ENCODE results near the gene RRP1. TPM values are rescaled to one million over a fixed set of nuclear protein-coding genes. Genes with fewer than 3 reads are reported as not detected.

RRP1 gene
- total and polyA plus RNA-seq, 9 of the 15 experiments (the other 6 are each of a cell fraction or from before 2014, with no cell fraction given): 0.89 to 105 (median 51.6) TPM

- TF ChIP-seq AFF4 (CRISPR knock-in tag; IDR thresholded peaks at IDR 0.05): no peak
- TF ChIP-seq ELF4 (CRISPR knock-in tag; IDR thresholded peaks at IDR 0.05): no peak
- no peak for TF ChIP-seq RCOR1 (IDR thresholded peaks at IDR 0.05; ENCODE audit: borderline replicate concordance in 1 of 2, low read depth in 2 of 2, low read length in 2 of 2)
- TF ChIP-seq MCM7 (IDR thresholded peaks at IDR 0.05): no peak
These were observed 37.2 kb downstream of the RRP1 start (continued) for GRCh38 chr21:43826623-43826974.

- ATAC-seq: peak; percentile 7
- TF ChIP-seq RAD21 (CRISPR knock-in tag; conservative IDR thresholded peaks at IDR 0.05 in 1 of 2, IDR thresholded peaks at IDR 0.05 in 1 of 2) (no peak), ZNF253 (CRISPR knock-in tag; conservative IDR thresholded peaks at IDR 0.05) (no peak), KDM1A (IDR thresholded peaks at IDR 0.05) (peak; percentile 48 to 56; a peak in 1 of 4 replicates), ZNF212 (CRISPR knock-in tag; IDR thresholded peaks at IDR 0.05) (no peak), ZNF134 (CRISPR knock-in tag; conservative IDR thresholded peaks at IDR 0.05) (no peak), JUND (IDR thresholded peaks at IDR 0.05; ENCODE audit: borderline replicate concordance, low read depth, low read length) (peak; percentile 80), JUND (tag; IDR thresholded peaks at IDR 0.05; ENCODE audit: borderline replicate concordance, low read depth, low read length) (peak; percentile 70; the same call in 1 of the 3 replicates), CREBBP (IDR thresholded peaks at IDR 0.05; ENCODE audit: low read depth, low read length) (no peak), CREM (IDR thresholded peaks at IDR 0.05; ENCODE audit: low read depth) (peak; percentile 48), POLR2G (IDR thresholded peaks at IDR 0.05; ENCODE audit: low read depth, low read length) (peak; percentile 50; the same call in 1 of the 2 replicates)
These were observed 37.7 kb downstream of the RRP1 start for GRCh38 chr21:43827015-43827611.

More at GRCh38 chr21:43827015-43827611, 37.7 kb downstream of the RRP1 start:
- Histone ChIP-seq H3K4me1 (replicated peaks in 1 of 2; ENCODE audit: control insufficient read depth in 2 of 2, insufficient read depth in 2 of 2, low read length in 2 of 2) (peaks cover 19 to 55% of the 10 kb centered on the region in 2 experiments), H4K20me1 (replicated peaks; ENCODE audit: control insufficient read depth, insufficient read depth, low read length) (peaks cover 5% of the 10 kb centered on the region; the same call in 1 of the 2 replicates), H3K27ac (ENCODE audit: extremely low read depth, low read depth, low read length) (no peak overlapping the region), H3K4me2 (ENCODE audit: insufficient read depth, low read length) (no peak overlapping the region), H3K9ac (ENCODE audit: insufficient read depth in 1 of 2, low read depth in 2 of 2, low read length in 2 of 2) (peak overlapping the region in 1 of 2 experiments; percentile 75; a peak in 2 of 4 replicates), H3K4me3 (no peak overlapping the region), H3K79me2 (ENCODE audit: control insufficient read depth, insufficient read depth, low read length) (no peaks in the 10 kb centered on the region), H3K27me3 (ENCODE audit: control insufficient read depth in 2 of 2, insufficient read depth in 2 of 2, low read length in 2 of 2) (no peaks in the 10 kb centered on the region), H3K9me3 (replicated peaks; ENCODE audit: control insufficient read depth, insufficient read depth, low read depth, low read length) (no peaks in the 10 kb centered on the region), H2AFZ (ENCODE audit: low read depth, low read length) (peak overlapping the region; percentile 2; the same call in 1 of the 2 replicates), H3K36me3 (ENCODE audit: control insufficient read depth, insufficient read depth, low read length) (no peaks in the 10 kb centered on the region), H3K9me1 (ENCODE audit: control insufficient read depth, insufficient read depth, low read length) (no peaks in the 10 kb centered on the region)
- ChIA-PET CTCF (ENCODE audit: low intra/inter-chr PET ratio) (no interaction called here), POLR2A (interaction anchor here (0.6 to 2.1 kb wide), 9 partner anchors 9 to 123 kb away, joined by 3 to 7 read pairs (median 3); no protein-coding TSS in a partner anchor)
- DNase-seq (ENCODE audit: extremely low read depth in 1 of 4, low spot score in 3 of 4) (peak in 1 of 4 experiments; percentile 43), FAIRE-seq (no peak)
- intact Hi-C loops (cut with micrococcal nuclease) (no loop called here), in situ Hi-C loops (cut with MboI) (no loop called here)
- WGBS (ENCODE audit: insufficient coverage, low coverage, missing lambda C conversion rate): 28% methylated on average over 18 of the region's 18 CpGs
- BruUV-seq (replicated peaks): no TSS peak

Data from K562 (cell line).